SHP77 (cell line): ENCODE data around the gene OPRL1.

Source experiments
- DNase-seq, 2 experiments: peaks; one replicate each; lab custom pipeline; 2025; lab: John Stamatoyannopoulos, UW

OPRL1 gene

GRCh38 chr20:64144144-64144912 is 64.4 kb downstream of the OPRL1 start:
- no peak for DNase-seq

GRCh38 chr20:64145458-64146300 is 65.8 kb downstream of the OPRL1 start:
- no peak for DNase-seq

GRCh38 chr20:64146301-64146935 is 66.5 kb downstream of the OPRL1 start:
- DNase-seq, result peak in 1 of 2 experiments; percentile 47

GRCh38 chr20:64146936-64147477 is 67.1 kb downstream of the OPRL1 start:
- DNase-seq, result no peak

GRCh38 chr20:64148581-64148980 is 68.7 kb downstream of the OPRL1 start:
- DNase-seq, result no peak

GRCh38 chr20:64149141-64149540 is 69.3 kb downstream of the OPRL1 start:
- no peak for DNase-seq

- DNase-seq, result no peak
Observed at GRCh38 chr20:64149809-64150560, 70.1 kb downstream of the OPRL1 start.
